ENCODE results near the gene ATP13A5. TPM values are rescaled to one million over a fixed set of nuclear protein-coding genes. Genes with fewer than 3 reads are reported as not detected.

ATP13A5 gene
- polyA plus RNA-seq (2013) = not detected

- WGBS (ENCODE audit: insufficient coverage) = 80% methylated on average over 5 of the region's 6 CpGs
- no peak for DNase-seq
- H3K27ac ChIP-seq (ENCODE audit: insufficient read depth in 1 of 2, low read depth in 1 of 2, low read length in 2 of 2, poor library complexity in 1 of 2, severe bottlenecking in 2 of 2) = no peak within 1 kb of the TSS
- H3K4me3 ChIP-seq (ENCODE audit: control insufficient read depth in 1 of 7, extremely low read depth in 1 of 7, insufficient read depth in 4 of 7, low read depth in 2 of 7, low read length in 6 of 7) = no peak within 1 kb of the TSS
- POLR2A ChIA-PET = no interaction called here
- no peaks in the 10 kb centered on the region for H3K4me1 ChIP-seq (ENCODE audit: control extremely low read depth in 1 of 4, control insufficient read depth in 4 of 4, insufficient read depth in 4 of 4, low read length in 3 of 4)
- H3K27me3 ChIP-seq (replicated peaks in 2 of 5; ENCODE audit: control insufficient read depth in 4 of 5, insufficient read depth in 5 of 5, low read length in 4 of 5) = peaks cover 2 to 14% (median 7%) of the 10 kb centered on the region in 5 experiments
- no peaks in the 10 kb centered on the region for H3K36me3 ChIP-seq (ENCODE audit: control insufficient read depth in 4 of 4, insufficient read depth in 4 of 4, low read length in 3 of 4)
- CTCF ChIA-PET = no interaction called here
- no peaks in the 10 kb centered on the region for H3K9me3 ChIP-seq (ENCODE audit: control extremely low read depth in 1 of 5, control insufficient read depth in 4 of 5, insufficient read depth in 2 of 5, low read depth in 1 of 5, low read length in 4 of 5)
Observed at GRCh38 chr3:193378706-193379105, at the start of gene ATP13A5. TSS of gene ATP13A5 (minus strand) at chr3:193378753. CDS start at chr3:193378725, 28 bp downstream.

- Histone ChIP-seq H3K9me3 (ENCODE audit: control extremely low read depth in 1 of 5, control insufficient read depth in 4 of 5, insufficient read depth in 2 of 5, low read depth in 1 of 5, low read length in 4 of 5) (peaks cover 4 to 46% (median 11%) of the 10 kb centered on the region in 5 experiments), H3K4me1 (ENCODE audit: control extremely low read depth in 1 of 4, control insufficient read depth in 4 of 4, insufficient read depth in 4 of 4, low read length in 3 of 4) (no peaks in the 10 kb centered on the region), H3K36me3 (ENCODE audit: control insufficient read depth in 4 of 4, insufficient read depth in 4 of 4, low read length in 3 of 4) (no peaks in the 10 kb centered on the region), H3K27me3 (replicated peaks in 2 of 5; ENCODE audit: control insufficient read depth in 4 of 5, insufficient read depth in 5 of 5, low read length in 4 of 5) (no peaks in the 10 kb centered on the region), H3K4me3 (ENCODE audit: control insufficient read depth in 1 of 7, extremely low read depth in 1 of 7, insufficient read depth in 4 of 7, low read depth in 2 of 7, low read length in 6 of 7) (no peak overlapping the region), H3K27ac (ENCODE audit: insufficient read depth in 1 of 2, low read depth in 1 of 2, low read length in 2 of 2, poor library complexity in 1 of 2, severe bottlenecking in 2 of 2) (no peak overlapping the region)
- no peak for DNase-seq
- 97% methylated on average over 4 of the region's 4 CpGs for WGBS (ENCODE audit: insufficient coverage)
- CTCF ChIA-PET = no interaction called here
- POLR2A ChIA-PET = no interaction called here
Observed at GRCh38 chr3:193418576-193419373, 40.2 kb upstream of the ATP13A5 start.

GRCh38 chr3:193416629-193417028, 38.1 kb upstream of the ATP13A5 start:
- POLR2A ChIA-PET = no interaction called here
- no peak for DNase-seq

GRCh38 chr3:193407688-193408087, 29.1 kb upstream of the ATP13A5 start:
- Histone ChIP-seq H3K27ac (ENCODE audit: insufficient read depth in 1 of 2, low read depth in 1 of 2, low read length in 2 of 2, poor library complexity in 1 of 2, severe bottlenecking in 2 of 2) (no peak overlapping the region), H3K27me3 (replicated peaks in 2 of 5; ENCODE audit: control insufficient read depth in 4 of 5, insufficient read depth in 5 of 5, low read length in 4 of 5) (no peaks in the 10 kb centered on the region), H3K4me3 (ENCODE audit: control insufficient read depth in 1 of 7, extremely low read depth in 1 of 7, insufficient read depth in 4 of 7, low read depth in 2 of 7, low read length in 6 of 7) (no peak overlapping the region), H3K9me3 (ENCODE audit: control extremely low read depth in 1 of 5, control insufficient read depth in 4 of 5, insufficient read depth in 2 of 5, low read depth in 1 of 5, low read length in 4 of 5) (peaks cover 0 to 2% (median 0%) of the 10 kb centered on the region in 5 experiments), H3K36me3 (ENCODE audit: control insufficient read depth in 4 of 4, insufficient read depth in 4 of 4, low read length in 3 of 4) (no peaks in the 10 kb centered on the region), H3K4me1 (ENCODE audit: control extremely low read depth in 1 of 4, control insufficient read depth in 4 of 4, insufficient read depth in 4 of 4, low read length in 3 of 4) (no peaks in the 10 kb centered on the region)
- 78% methylated on average over 1 of the region's 1 CpG for WGBS (ENCODE audit: insufficient coverage)
- DNase-seq = no peak
- POLR2A ChIA-PET = no interaction called here
- CTCF ChIA-PET = no interaction called here

More at GRCh38 chr3:193416629-193417028, 38.1 kb upstream of the ATP13A5 start:
- no CpG with 5 or more reads among the region's 2 CpGs for WGBS (ENCODE audit: insufficient coverage)
- Histone ChIP-seq H3K9me3 (ENCODE audit: control extremely low read depth in 1 of 5, control insufficient read depth in 4 of 5, insufficient read depth in 2 of 5, low read depth in 1 of 5, low read length in 4 of 5) (peaks cover 4 to 54% (median 11%) of the 10 kb centered on the region in 5 experiments), H3K4me3 (ENCODE audit: control insufficient read depth in 1 of 7, extremely low read depth in 1 of 7, insufficient read depth in 4 of 7, low read depth in 2 of 7, low read length in 6 of 7) (no peak overlapping the region), H3K4me1 (ENCODE audit: control extremely low read depth in 1 of 4, control insufficient read depth in 4 of 4, insufficient read depth in 4 of 4, low read length in 3 of 4) (no peaks in the 10 kb centered on the region), H3K36me3 (ENCODE audit: control insufficient read depth in 4 of 4, insufficient read depth in 4 of 4, low read length in 3 of 4) (no peaks in the 10 kb centered on the region), H3K27ac (ENCODE audit: insufficient read depth in 1 of 2, low read depth in 1 of 2, low read length in 2 of 2, poor library complexity in 1 of 2, severe bottlenecking in 2 of 2) (no peak overlapping the region), H3K27me3 (replicated peaks in 2 of 5; ENCODE audit: control insufficient read depth in 4 of 5, insufficient read depth in 5 of 5, low read length in 4 of 5) (no peaks in the 10 kb centered on the region)
- CTCF ChIA-PET = no interaction called here

GRCh38 chr3:193407112-193407511, 28.6 kb upstream of the ATP13A5 start:
- POLR2A ChIA-PET = no interaction called here

GRCh38 chr3:193403307-193403706, 24.8 kb upstream of the ATP13A5 start:
- ChIA-PET CTCF (no interaction called here), POLR2A (no interaction called here)
- no peak overlapping the region for H3K4me3 ChIP-seq (ENCODE audit: control insufficient read depth in 1 of 7, extremely low read depth in 1 of 7, insufficient read depth in 4 of 7, low read depth in 2 of 7, low read length in 6 of 7)

More at GRCh38 chr3:193407112-193407511, 28.6 kb upstream of the ATP13A5 start:
- WGBS (ENCODE audit: insufficient coverage) = 88% methylated on average over 3 of the region's 6 CpGs
- Histone ChIP-seq H3K4me1 (ENCODE audit: control extremely low read depth in 1 of 4, control insufficient read depth in 4 of 4, insufficient read depth in 4 of 4, low read length in 3 of 4) (no peaks in the 10 kb centered on the region), H3K9me3 (ENCODE audit: control extremely low read depth in 1 of 5, control insufficient read depth in 4 of 5, insufficient read depth in 2 of 5, low read depth in 1 of 5, low read length in 4 of 5) (peaks cover 0 to 2% (median 0%) of the 10 kb centered on the region in 5 experiments), H3K27me3 (replicated peaks in 2 of 5; ENCODE audit: control insufficient read depth in 4 of 5, insufficient read depth in 5 of 5, low read length in 4 of 5) (no peaks in the 10 kb centered on the region), H3K36me3 (ENCODE audit: control insufficient read depth in 4 of 4, insufficient read depth in 4 of 4, low read length in 3 of 4) (no peaks in the 10 kb centered on the region), H3K27ac (ENCODE audit: insufficient read depth in 1 of 2, low read depth in 1 of 2, low read length in 2 of 2, poor library complexity in 1 of 2, severe bottlenecking in 2 of 2) (no peak overlapping the region), H3K4me3 (ENCODE audit: control insufficient read depth in 1 of 7, extremely low read depth in 1 of 7, insufficient read depth in 4 of 7, low read depth in 2 of 7, low read length in 6 of 7) (no peak overlapping the region)
- CTCF ChIA-PET = no interaction called here
- no peak for DNase-seq

GRCh38 chr3:193400304-193400703, 21.8 kb upstream of the ATP13A5 start:
- no peaks in the 10 kb centered on the region for H3K4me1 ChIP-seq (ENCODE audit: control extremely low read depth in 1 of 4, control insufficient read depth in 4 of 4, insufficient read depth in 4 of 4, low read length in 3 of 4)
- POLR2A ChIA-PET = no interaction called here
- no peaks in the 10 kb centered on the region for H3K36me3 ChIP-seq (ENCODE audit: control insufficient read depth in 4 of 4, insufficient read depth in 4 of 4, low read length in 3 of 4)
- DNase-seq = no peak
- no peaks in the 10 kb centered on the region for H3K9me3 ChIP-seq (ENCODE audit: control extremely low read depth in 1 of 5, control insufficient read depth in 4 of 5, insufficient read depth in 2 of 5, low read depth in 1 of 5, low read length in 4 of 5)
- CTCF ChIA-PET = no interaction called here
- H3K27ac ChIP-seq (ENCODE audit: insufficient read depth in 1 of 2, low read depth in 1 of 2, low read length in 2 of 2, poor library complexity in 1 of 2, severe bottlenecking in 2 of 2) = no peak overlapping the region
- no peak overlapping the region for H3K4me3 ChIP-seq (ENCODE audit: control insufficient read depth in 1 of 7, extremely low read depth in 1 of 7, insufficient read depth in 4 of 7, low read depth in 2 of 7, low read length in 6 of 7)
- H3K27me3 ChIP-seq (replicated peaks in 2 of 5; ENCODE audit: control insufficient read depth in 4 of 5, insufficient read depth in 5 of 5, low read length in 4 of 5) = no peaks in the 10 kb centered on the region

More at GRCh38 chr3:193403307-193403706, 24.8 kb upstream of the ATP13A5 start:
- DNase-seq = no peak
- Histone ChIP-seq H3K9me3 (ENCODE audit: control extremely low read depth in 1 of 5, control insufficient read depth in 4 of 5, insufficient read depth in 2 of 5, low read depth in 1 of 5, low read length in 4 of 5) (peaks cover 0 to 2% (median 0%) of the 10 kb centered on the region in 5 experiments), H3K36me3 (ENCODE audit: control insufficient read depth in 4 of 4, insufficient read depth in 4 of 4, low read length in 3 of 4) (no peaks in the 10 kb centered on the region), H3K4me1 (ENCODE audit: control extremely low read depth in 1 of 4, control insufficient read depth in 4 of 4, insufficient read depth in 4 of 4, low read length in 3 of 4) (no peaks in the 10 kb centered on the region), H3K27me3 (replicated peaks in 2 of 5; ENCODE audit: control insufficient read depth in 4 of 5, insufficient read depth in 5 of 5, low read length in 4 of 5) (no peaks in the 10 kb centered on the region), H3K27ac (ENCODE audit: insufficient read depth in 1 of 2, low read depth in 1 of 2, low read length in 2 of 2, poor library complexity in 1 of 2, severe bottlenecking in 2 of 2) (no peak overlapping the region)
- WGBS (ENCODE audit: insufficient coverage) = no CpG with 5 or more reads among the region's 2 CpGs

Data from common myeloid progenitor, CD34-positive (primary cell).